ENCODE measurements around the gene ERBB4.
"Not testable (repeated sequence)": the region's sequence is repeated elsewhere in the genome, so short reads cannot be mapped to it uniquely, and the experiment has no call there.

ERBB4 gene

GRCh38 chr2:211789982-211790381, 748.6 kb downstream of the ERBB4 start:
- DNase-seq, result no peak

GRCh38 chr2:211766689-211767088, 771.9 kb downstream of the ERBB4 start:
- peak; percentile 33 for DNase-seq

- DNase-seq, result no peak
Observed at GRCh38 chr2:211762479-211762878, 776.1 kb downstream of the ERBB4 start.

GRCh38 chr2:211760103-211760502, 778.5 kb downstream of the ERBB4 start:
- no peak for DNase-seq

- no peak for DNase-seq
Observed at GRCh38 chr2:211756266-211756665, 782.3 kb downstream of the ERBB4 start.

- no peak for DNase-seq
Observed at GRCh38 chr2:211755187-211755586, 783.4 kb downstream of the ERBB4 start.

GRCh38 chr2:211751848-211752247, 786.8 kb downstream of the ERBB4 start:
- DNase-seq, result no peak

GRCh38 chr2:211748339-211748738, 790.3 kb downstream of the ERBB4 start:
- DNase-seq, result no peak

GRCh38 chr2:211745295-211746097, 793.1 kb downstream of the ERBB4 start:
- DNase-seq, result peak; percentile 65

GRCh38 chr2:211744379-211744778, 794.2 kb downstream of the ERBB4 start:
- peak; percentile 33 for DNase-seq

- DNase-seq, result peak; percentile 24
Observed at GRCh38 chr2:211741966-211742365, 796.6 kb downstream of the ERBB4 start.

GRCh38 chr2:211737282-211737681, 801.3 kb downstream of the ERBB4 start:
- DNase-seq, result no peak

GRCh38 chr2:211730215-211730614, 808.4 kb downstream of the ERBB4 start:
- DNase-seq, result no peak

GRCh38 chr2:211729433-211729832, 809.2 kb downstream of the ERBB4 start:
- no peak for DNase-seq

GRCh38 chr2:211724933-211725332, 813.7 kb downstream of the ERBB4 start:
- DNase-seq, result no peak

GRCh38 chr2:211723398-211723797, 815.2 kb downstream of the ERBB4 start:
- DNase-seq, result no peak

GRCh38 chr2:211722928-211723327, 815.7 kb downstream of the ERBB4 start:
- peak; percentile 10 for DNase-seq

- not testable (repeated sequence) for DNase-seq
Observed at GRCh38 chr2:211721874-211722273, 816.7 kb downstream of the ERBB4 start.

- DNase-seq, result no peak
Observed at GRCh38 chr2:211709389-211709788, 829.2 kb downstream of the ERBB4 start.

GRCh38 chr2:211692689-211693088, 845.9 kb downstream of the ERBB4 start:
- DNase-seq, result no peak

GRCh38 chr2:211690736-211691135, 847.9 kb downstream of the ERBB4 start:
- DNase-seq, result no peak

GRCh38 chr2:211688196-211688595, 850.4 kb downstream of the ERBB4 start:
- no peak for DNase-seq

- DNase-seq, result no peak
Observed at GRCh38 chr2:211674715-211675114, 863.9 kb downstream of the ERBB4 start.

GRCh38 chr2:211673133-211673905, 865.3 kb downstream of the ERBB4 start:
- no peak for DNase-seq

Data from NCI-H146 (cell line).